Astrocyte of the spinal cord (primary cell): ENCODE results near the gene SIGLEC12.
"Not testable (repeated sequence)": the region's sequence is repeated elsewhere in the genome, so short reads cannot be mapped to it uniquely, and the experiment has no call there.

ENCODE experiments used
- DNase-seq: peaks from one replicate; pipeline ENCODE4 v3.0.0; 2011; ENCODE audit warnings: low read depth, low spot score
- H3K4me3 ChIP-seq: 2 replicates; pipeline ENCODE4 v1.5.1; 2011; ENCODE audit warnings: low read depth, mild to moderate bottlenecking, low read length, moderate library complexity
- in situ Hi-C: cut with HindIII; loops from 2 replicates; pipeline ENCODE4 v1.10.0; 2017; ENCODE audit warnings: low sequenced_read_pairs
- TF ChIP-seq, protein P1 (sequence below): IDR thresholded peaks from 2 replicates; pipeline ENCODE4 v1.5.1; 2012; ENCODE audit warnings: low read depth, mild to moderate bottlenecking, low read length, inconsistent platforms

Gene SIGLEC12

DNA sequence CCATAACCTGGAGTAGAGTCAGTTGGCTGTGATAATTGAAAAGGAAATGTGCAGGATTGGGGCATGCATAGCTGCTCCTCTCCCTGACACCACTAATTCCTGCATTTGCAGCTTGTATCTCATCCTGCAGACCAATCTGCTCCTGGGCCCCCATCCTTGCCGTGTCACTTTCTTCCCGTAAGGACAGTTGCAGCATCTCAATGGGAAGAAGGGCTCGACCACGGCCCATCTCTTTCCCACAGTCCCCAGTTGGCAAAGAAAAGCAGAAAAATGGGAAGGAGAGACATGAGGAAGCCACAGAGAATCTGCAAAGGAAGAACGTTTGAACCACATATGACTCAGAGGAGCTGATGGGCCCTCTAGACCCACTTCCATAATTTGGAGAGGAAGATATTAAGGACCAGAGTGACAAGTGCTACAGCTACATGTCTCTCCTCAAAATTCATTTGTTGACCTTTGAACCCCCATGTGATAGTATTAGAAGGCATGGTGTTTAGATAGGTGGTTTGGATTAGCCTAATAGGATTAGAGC is 1.8 kb upstream of the SIGLEC12 start:
- in situ Hi-C loops = no loop called here
- no peak for DNase-seq
- TF ChIP-seq, protein P1, sequence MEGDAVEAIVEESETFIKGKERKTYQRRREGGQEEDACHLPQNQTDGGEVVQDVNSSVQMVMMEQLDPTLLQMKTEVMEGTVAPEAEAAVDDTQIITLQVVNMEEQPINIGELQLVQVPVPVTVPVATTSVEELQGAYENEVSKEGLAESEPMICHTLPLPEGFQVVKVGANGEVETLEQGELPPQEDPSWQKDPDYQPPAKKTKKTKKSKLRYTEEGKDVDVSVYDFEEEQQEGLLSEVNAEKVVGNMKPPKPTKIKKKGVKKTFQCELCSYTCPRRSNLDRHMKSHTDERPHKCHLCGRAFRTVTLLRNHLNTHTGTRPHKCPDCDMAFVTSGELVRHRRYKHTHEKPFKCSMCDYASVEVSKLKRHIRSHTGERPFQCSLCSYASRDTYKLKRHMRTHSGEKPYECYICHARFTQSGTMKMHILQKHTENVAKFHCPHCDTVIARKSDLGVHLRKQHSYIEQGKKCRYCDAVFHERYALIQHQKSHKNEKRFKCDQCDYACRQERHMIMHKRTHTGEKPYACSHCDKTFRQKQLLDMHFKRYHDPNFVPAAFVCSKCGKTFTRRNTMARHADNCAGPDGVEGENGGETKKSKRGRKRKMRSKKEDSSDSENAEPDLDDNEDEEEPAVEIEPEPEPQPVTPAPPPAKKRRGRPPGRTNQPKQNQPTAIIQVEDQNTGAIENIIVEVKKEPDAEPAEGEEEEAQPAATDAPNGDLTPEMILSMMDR = no peak
- H3K4me3 ChIP-seq = no peak overlapping the region

DNA sequence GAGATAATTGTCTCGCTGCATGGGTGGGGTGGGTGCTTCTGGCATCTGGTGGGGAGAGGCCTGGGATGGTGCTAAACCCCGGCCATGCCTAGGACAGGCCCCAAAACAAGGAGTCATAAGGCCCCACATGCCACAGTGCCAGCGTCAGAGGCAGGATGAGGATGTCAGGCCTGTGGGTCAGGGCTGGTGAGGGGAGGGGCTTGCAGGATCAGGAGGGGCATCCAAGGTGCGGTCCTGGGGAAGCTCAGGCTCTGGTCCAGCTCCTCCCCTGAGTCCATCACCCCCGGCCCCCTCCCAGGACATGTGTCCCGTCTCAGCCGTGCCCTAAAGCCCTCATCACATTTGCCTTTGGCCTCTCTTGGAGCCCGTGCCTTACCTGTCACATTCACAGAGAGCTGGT is 669 bp downstream of the SIGLEC12 start:
- H3K4me3 ChIP-seq, DNase-seq, in situ Hi-C loops: not testable (repeated sequence)

DNA sequence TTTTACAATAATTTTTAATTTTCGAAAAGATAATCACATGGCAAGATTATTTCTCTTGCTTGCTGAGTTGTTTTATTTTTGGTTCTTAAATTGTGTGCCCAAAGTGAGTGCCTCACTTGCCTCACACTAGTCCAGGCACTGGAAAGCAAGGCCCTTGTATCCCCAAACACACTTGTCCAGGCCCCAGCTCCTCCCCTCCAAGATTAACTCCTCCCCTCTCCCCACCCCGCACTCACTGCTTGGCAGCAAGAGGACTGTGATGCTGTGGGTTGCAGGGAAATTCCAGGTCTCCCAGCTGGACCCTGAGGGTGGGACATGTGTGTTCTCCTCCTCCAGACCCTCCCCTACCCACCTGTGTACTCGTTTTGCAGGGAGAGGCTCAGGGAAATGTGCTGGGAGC is 3.9 kb downstream of the SIGLEC12 start:
- no peak overlapping the region for H3K4me3 ChIP-seq
- TF ChIP-seq, protein P1 = no peak
- DNase-seq = no peak
- in situ Hi-C loops = no loop called here

DNA sequence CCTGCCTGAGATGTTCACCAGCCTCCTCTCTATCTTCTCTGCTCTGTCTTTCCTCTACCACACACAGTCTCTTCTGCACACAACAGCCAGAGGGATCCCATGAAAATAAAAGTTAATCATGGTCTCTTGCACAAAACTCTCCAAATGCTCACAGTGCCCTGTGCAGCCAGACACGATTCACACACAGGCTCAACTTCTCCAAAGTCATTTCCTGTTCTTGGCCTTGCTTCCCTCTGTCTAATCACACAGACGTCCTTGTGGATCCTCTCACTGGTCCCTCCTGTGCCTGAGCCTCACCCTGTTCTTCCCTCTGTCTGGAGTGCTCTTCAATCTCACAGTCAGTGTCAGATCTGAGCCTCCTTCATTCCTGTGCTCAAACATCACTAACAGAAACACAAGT is 7.8 kb downstream of the SIGLEC12 start:
- in situ Hi-C loops = no loop called here

DNA sequence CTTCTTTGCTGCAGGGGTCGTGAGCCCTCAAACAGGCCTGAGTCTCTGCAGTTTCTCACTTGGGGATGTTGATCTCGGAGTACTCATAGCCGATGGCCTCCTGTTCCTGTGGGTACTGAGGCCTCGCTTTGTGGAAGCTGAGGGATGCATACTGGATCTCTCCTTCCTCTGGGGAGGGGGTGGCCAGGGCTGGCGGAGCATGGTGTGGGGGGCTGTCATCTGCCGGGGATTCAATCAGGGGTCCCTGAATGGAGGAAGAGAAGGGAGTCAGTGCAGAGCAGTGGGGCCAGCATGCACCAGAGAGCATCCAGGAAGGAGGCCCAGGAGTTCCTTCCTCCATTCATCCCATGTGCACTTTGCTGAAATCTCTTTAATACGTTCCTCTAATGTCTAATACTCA is 10.0 kb downstream of the SIGLEC12 start:
- H3K4me3 ChIP-seq = no peak overlapping the region
- TF ChIP-seq, protein P1 = no peak
- in situ Hi-C loops = no loop called here
- DNase-seq = no peak

More for the DNA sequence above, 7.8 kb downstream of the SIGLEC12 start:
- TF ChIP-seq, protein P1 = no peak
- no peak overlapping the region for H3K4me3 ChIP-seq
- DNase-seq = no peak

DNA sequence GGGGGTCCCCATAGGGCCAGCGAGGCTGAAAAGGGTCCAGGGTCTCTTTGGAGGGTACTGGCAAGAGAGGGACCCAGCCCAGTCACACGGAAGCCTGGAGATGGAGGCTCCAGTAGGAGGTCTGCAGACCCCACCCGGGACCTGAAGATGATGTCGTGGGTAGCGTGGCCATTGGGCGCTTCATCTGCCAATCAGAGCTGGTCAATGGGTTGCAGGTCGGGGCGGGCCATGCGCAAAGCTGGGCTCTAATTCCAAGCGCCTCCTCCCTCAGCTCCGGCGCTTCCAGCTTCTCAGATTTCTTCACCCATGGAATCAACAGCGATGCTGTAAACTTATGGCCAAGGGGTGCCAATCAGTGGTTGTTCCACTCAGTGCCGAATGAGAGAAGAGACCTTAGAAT is 10.9 kb downstream of the SIGLEC12 start:
- TF ChIP-seq, protein P1 = no peak
- no peak overlapping the region for H3K4me3 ChIP-seq
- no peak for DNase-seq
- in situ Hi-C loops = no loop called here

DNA sequence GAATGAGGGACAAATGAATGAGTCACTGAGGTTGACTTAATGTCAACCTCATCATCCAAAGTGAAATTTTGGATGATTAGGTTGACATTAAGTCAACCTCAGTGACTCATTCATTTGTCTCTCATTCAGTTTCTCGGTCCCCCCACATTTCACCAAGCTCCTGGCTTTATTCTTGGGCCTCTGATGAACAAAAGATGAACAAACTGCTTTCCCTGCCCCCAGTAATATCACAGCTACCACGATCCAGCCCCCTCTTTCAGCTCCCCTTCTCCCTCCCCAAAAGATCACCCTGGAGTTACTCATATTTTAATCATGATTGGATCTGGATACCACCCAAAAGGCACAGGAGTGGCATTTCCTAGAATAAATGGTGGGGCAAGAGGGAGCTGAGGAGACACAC is 12.5 kb downstream of the SIGLEC12 start:
- in situ Hi-C loops = no loop called here
- TF ChIP-seq, protein P1 = no peak
- DNase-seq = no peak
- no peak overlapping the region for H3K4me3 ChIP-seq
